H54 (cell line): ENCODE results near the gene ANKS1B.
A peak's percentile ranks its signal among the peaks of the same experiment; 100 is the strongest.

Source experiments
- DNase-seq: peaks from one replicate; pipeline ENCODE4 v3.0.0; 2011; ENCODE audit warnings: low spot score, mixed read lengths; ENCODE audit not compliant: insufficient read length
- FAIRE-seq: peaks from 3 replicates; lab custom pipeline; 2011; peaks lifted over from hg19 to GRCh38; lab: Jason Lieb, UNC
- POLR2A ChIP-seq: IDR thresholded peaks from 2 replicates; pipeline ENCODE4 v1.6.1; 2011; ENCODE audit warnings: low read depth, mild to moderate bottlenecking, low read length

The ANKS1B gene

GRCh38 chr12:99413751-99414150, 571.0 kb downstream of the ANKS1B start:
- TF ChIP-seq POLR2A = no peak
- DNase-seq (no peak), FAIRE-seq (no peak)

- DNase-seq (no peak), FAIRE-seq (no peak)
- no peak for TF ChIP-seq POLR2A
Measured at GRCh38 chr12:99393763-99394162, 591.0 kb downstream of the ANKS1B start.

DNA sequence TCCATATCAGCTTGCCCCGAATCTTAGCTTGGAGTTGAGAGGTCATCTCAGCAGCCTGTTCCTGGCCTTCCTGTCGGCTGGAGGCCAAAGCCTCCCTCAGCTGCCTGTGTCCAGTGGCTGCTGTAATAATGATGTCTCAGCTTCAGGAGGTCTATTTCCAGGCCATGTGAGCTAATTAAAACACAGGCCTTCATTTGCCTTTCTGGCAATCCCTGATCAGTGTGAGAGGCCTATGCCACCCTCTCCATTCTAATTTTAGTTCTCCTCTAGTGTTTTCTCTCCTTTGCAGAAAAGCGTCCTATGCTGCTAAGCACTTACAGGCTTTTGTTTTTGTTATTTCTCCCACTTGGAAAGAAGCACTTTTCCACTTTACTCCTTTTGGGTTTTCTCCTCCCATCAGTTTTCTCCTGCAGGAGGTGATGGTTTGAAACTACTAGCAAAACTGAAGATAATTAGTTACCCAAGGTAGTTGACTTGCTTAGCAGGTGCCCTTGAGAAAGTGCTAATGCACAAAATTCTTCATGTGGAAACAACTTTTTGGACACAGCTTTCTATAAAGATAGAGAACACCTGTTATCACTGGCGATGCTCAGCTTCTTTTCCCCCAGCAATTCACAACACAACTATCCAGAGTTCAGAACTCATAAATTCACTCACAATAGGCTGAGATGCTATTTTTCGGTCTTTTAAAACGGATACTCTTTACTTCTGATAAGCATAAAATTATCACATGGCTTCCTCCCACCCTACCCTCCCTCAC, 592.5 kb downstream of the ANKS1B start:
- FAIRE-seq (no peak), DNase-seq (no peak)
- no peak for TF ChIP-seq POLR2A

GRCh38 chr12:99390707-99391106, 594.0 kb downstream of the ANKS1B start:
- FAIRE-seq (no peak), DNase-seq (peak; percentile 19)
- no peak for TF ChIP-seq POLR2A

DNA sequence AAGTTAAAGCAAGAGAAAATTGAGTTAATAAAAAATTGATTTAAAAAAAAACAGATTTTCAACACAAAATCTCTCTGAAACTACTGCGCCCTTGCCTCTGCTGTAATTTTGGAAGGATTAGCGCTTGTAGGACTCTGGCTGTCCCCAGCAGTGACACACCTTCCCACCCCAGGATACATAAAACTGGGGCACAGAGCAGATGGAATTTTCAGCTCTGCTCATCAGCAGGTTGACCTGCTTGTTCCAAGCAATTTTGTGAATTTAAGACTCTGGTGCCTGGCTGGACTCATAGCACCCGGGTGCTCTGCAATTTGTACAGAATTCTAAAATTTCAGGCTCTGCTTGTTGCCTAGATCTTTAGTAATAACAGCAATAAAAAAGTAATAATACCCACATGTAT, 595.0 kb downstream of the ANKS1B start:
- no peak for TF ChIP-seq POLR2A
- DNase-seq = no peak
- FAIRE-seq = no peak

DNA sequence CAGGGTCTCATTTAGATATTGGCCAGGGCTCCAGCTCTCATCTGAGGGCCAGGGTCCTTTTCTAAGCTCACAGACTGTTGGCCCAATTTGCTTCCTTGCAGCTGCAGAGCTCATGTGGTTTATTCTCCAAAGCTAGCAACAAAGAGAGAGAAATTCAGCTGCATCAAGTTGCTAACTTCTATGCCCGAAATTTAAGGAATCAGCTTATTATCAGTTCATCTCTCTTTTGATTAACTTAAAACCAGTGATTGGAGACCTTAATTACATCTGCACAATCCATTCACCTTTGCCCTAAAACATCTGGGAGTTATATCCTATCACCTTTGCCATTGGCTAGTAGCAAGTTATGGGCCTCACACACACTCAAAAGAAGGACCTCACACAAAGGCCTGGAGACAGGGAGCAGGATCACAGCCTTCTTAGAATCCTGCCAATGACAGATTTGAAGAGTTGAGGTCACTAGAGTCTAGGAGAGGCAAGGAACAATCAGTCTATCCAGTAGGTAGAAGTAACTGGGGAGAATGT, 596.0 kb downstream of the ANKS1B start:
- no peak for FAIRE-seq
- no peak for TF ChIP-seq POLR2A

DNA sequence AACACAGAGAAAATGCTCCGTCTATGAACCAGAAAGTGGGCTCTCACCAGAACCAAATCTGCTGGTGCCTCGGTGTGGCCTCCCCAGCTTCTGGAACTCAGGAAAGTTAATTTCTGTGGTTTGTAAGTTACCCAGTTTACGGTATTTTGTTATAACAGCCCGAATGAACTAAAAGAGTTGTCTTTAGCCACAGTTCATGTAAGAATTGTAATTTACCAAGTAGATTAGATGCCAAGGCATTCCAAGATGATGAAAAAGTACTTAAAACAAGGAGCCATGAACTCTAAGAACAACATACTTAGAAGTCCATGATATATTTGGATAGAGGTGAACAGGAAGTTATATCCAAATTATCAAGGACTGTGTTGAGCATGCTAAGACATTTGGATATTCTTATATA, 597.1 kb downstream of the ANKS1B start:
- FAIRE-seq = no peak
- TF ChIP-seq POLR2A = no peak
- no peak for DNase-seq

More for the DNA sequence above, 596.0 kb downstream of the ANKS1B start:
- no peak for DNase-seq

- peak; percentile 70 for FAIRE-seq
- no peak for TF ChIP-seq POLR2A
- no peak for DNase-seq
Measured at GRCh38 chr12:99386907-99387306, 597.8 kb downstream of the ANKS1B start.

GRCh38 chr12:99383258-99383657, 601.5 kb downstream of the ANKS1B start:
- no peak for TF ChIP-seq POLR2A

GRCh38 chr12:99381992-99382391, 602.7 kb downstream of the ANKS1B start:
- no peak for TF ChIP-seq POLR2A
- FAIRE-seq (no peak), DNase-seq (no peak)

More at GRCh38 chr12:99383258-99383657, 601.5 kb downstream of the ANKS1B start:
- FAIRE-seq (no peak), DNase-seq (no peak)

DNA sequence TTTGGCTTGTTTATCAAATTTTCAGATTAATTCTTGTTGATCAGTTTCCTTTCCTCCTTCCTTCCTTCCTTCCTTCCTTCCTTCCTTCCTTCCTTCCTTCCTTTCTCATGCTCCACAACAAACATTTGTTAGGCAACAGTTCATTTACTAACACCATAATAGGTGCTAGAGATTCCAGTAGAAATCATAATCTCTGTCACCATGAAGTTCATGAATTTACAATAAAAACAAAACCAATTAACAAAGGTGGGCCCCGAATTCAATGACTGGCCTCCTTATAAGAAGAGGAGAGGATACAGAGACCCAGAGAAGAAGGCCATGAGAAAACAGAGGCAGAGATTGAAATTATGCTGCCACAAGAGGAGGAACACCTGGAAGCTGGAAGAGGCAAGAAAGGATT, 604.0 kb downstream of the ANKS1B start:
- no peak for FAIRE-seq
- no peak for DNase-seq
- no peak for TF ChIP-seq POLR2A

DNA sequence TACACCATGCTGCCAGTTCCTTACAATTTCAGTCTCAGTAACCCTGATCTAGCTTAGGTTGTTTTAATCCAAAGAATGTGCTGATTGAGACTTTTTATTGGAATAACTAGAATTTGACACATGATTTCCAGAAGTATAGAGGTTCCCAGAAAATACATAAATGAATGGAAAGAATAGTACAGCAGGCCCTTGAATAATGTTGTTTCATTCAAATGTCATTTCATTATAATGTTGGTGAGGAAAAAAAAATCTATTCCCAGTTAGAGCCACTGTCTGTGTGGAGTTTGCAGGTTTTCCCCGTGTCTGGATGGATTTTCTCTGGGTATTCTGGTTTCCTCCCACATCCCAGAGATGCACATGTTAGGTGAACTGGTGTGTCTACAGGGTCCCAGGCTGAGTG, 610.7 kb downstream of the ANKS1B start:
- DNase-seq (no peak), FAIRE-seq (no peak)
- TF ChIP-seq POLR2A = no peak

DNA sequence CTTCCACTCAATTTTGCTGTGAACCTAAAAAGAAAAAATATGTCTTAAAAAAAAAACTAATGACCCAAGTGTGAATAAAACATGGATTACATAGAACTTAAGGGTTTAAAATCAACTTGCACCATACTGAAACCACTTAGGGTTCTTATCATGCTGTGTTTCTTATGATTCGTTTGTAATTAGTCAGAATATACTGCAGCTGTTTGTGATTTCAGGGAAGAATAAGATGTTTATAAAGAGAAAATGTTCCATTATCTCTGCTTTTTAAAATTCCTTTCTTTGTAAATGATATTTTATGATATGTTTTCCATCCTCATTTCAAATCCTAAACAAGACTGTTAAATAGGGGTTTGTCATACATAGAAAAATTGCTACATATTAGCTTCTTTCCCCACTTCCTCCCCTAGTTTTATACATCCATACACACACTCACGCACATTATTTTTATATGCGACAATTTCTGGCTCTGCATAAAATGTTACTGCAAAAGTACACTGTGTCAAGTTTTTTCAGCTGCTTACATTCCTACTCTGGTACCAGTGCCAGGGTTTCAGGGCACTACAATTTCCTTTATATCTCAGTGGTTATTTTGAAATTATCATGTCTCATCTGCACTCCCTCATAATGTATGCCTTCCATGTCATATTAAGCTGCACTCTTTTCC, 612.3 kb downstream of the ANKS1B start:
- FAIRE-seq = no peak
- no peak for DNase-seq
- no peak for TF ChIP-seq POLR2A

GRCh38 chr12:99370421-99371138, 614.2 kb downstream of the ANKS1B start:
- FAIRE-seq (no peak), DNase-seq (no peak)
- no peak for TF ChIP-seq POLR2A

DNA sequence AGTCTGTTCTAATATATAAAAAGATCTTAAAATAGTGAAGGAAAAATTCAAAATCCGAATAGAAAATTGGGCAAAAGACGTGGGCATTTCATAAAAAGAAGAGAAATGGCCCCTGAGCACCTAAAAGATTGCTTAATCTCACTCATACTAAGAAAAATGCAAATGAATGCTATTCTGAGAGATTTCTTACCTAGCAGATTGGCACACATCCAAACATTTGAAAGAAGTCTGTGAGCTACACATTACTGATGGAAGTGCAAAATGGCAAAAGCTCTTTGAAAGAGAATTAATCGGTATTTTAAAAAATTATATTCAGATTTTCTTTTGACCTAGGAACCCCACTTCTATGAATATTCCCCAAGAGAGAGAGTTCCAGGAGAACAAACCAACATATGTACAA, 617.6 kb downstream of the ANKS1B start:
- no peak for FAIRE-seq

More for the DNA sequence above, 617.6 kb downstream of the ANKS1B start:
- TF ChIP-seq POLR2A = no peak
- DNase-seq = no peak
